Measurements from ENCODE around the gene ZNF362. TPM values are rescaled to one million over a fixed set of nuclear protein-coding genes. Genes with fewer than 3 reads are reported as not detected.

The ZNF362 gene
- total RNA-seq, 1 experiment from 2014 or later = 1.2 TPM

DNA sequence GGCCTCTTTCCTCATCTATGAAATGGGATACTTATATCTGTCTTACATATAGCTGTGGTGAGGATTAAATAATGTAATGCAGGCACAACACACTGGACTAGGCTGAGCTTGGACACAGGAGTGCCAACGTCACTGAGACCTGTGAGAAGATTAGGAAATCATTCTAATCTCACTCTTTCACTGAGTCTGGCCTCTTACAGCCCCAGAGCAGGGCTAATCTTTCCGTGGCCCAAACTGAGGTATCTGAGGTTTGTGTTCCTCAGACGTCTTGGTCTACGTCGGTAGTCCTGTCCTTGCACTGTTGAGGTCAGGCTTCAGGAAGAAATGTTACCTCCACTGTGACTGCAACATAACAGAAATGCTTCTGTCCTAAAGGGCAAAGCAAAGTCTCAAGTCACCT, 87.2 kb downstream of the ZNF362 start:
- DNase-seq (ENCODE audit: low spot score) = no peak

DNA sequence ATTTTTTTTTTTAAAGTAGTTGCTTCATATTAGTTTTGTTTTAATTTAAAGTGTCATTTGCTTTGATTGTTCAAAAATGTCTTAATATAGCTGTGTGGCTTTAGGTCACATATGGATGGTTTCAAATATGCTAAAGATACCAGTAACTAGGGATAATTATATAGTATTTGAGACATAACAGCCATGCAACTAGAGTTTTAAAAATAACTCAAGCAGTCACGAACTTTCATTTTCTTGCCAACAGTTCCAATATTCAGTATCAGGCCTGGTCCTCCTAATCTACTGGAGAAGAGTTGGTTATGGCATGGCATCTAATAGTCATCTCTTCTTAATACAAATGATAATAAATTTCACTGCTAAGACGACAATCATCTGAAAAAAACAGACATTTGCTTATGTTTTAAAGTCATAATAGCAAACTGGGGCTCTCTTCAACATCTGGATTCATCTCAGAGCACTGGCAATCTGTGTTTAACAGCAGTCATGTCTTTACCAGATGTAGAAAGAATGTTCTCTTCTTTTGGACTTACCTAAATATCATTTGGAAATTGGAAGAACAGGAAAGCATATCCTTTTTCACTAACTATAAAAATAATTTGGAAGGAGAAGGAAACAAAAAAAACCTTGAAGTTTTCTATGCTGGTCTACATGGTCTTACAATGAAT, 88.7 kb downstream of the ZNF362 start:
- no peak for DNase-seq (ENCODE audit: low spot score)

DNA sequence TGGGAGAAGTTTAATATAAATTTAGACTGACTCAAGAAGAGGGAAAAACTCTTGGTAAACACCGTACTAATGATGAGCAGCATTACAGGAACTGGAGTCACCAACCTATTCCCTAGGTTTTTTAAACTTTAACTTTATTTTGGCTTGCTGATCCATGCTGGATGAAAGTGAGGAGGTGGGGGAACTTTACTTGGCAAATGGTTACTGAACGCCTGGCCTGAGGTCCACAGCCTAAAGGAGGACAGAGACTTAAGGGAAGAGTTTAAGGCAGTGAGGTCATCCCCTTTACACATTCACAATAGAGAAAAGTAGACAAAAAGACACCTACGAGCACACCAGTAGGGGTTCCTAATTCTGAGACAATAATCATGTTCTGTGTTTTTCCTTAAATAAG, 90.2 kb downstream of the ZNF362 start:
- DNase-seq (ENCODE audit: low spot score) = no peak

GRCh38 chr1:33346927-33347649, 90.8 kb downstream of the ZNF362 start:
- DNase-seq (ENCODE audit: low spot score) = peak; percentile 81

DNA sequence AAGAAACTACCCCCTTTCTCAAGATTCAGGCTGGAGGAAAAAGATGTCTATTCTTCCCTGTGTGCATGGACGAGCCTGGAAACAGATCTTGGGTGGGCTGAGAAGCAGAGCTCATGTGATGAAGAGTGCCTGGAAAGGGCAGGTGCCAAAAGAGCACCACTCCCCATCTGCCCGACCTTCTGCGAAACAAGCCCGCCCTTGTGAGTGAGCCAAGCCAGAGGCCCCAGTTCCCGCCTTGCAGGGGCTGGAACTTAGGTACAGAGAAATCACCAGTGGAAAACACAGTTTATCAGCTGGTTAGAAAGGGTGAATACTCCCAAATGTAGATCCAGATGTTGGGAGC, 91.3 kb downstream of the ZNF362 start:
- no peak for DNase-seq (ENCODE audit: low spot score)

DNA sequence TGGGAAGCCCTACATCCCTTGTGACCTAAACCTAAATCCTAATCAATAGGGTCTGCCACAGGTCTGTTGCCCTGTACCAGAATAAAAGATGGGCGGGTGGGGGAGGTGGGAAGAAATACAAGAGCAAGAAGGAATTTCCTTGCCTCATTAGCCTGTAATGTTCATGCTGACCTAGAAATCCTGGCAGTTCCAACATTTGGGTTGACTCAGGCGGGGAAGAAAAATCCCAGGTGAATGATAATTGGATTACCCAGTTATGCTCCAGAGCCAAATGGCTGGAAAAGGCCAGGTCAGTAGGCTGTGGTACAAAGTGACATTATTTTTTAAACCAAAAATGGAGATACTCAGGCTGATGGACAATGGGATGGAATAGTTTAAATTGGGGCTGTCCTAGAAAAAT, 91.9 kb downstream of the ZNF362 start:
- DNase-seq (ENCODE audit: low spot score) = peak; percentile 14

- peak; percentile 48 for DNase-seq (ENCODE audit: low spot score)
Measured at GRCh38 chr1:33348676-33349080, 92.4 kb downstream of the ZNF362 start.

GRCh38 chr1:33349081-33349759, 92.9 kb downstream of the ZNF362 start:
- DNase-seq (ENCODE audit: low spot score) = peak; percentile 38

DNA sequence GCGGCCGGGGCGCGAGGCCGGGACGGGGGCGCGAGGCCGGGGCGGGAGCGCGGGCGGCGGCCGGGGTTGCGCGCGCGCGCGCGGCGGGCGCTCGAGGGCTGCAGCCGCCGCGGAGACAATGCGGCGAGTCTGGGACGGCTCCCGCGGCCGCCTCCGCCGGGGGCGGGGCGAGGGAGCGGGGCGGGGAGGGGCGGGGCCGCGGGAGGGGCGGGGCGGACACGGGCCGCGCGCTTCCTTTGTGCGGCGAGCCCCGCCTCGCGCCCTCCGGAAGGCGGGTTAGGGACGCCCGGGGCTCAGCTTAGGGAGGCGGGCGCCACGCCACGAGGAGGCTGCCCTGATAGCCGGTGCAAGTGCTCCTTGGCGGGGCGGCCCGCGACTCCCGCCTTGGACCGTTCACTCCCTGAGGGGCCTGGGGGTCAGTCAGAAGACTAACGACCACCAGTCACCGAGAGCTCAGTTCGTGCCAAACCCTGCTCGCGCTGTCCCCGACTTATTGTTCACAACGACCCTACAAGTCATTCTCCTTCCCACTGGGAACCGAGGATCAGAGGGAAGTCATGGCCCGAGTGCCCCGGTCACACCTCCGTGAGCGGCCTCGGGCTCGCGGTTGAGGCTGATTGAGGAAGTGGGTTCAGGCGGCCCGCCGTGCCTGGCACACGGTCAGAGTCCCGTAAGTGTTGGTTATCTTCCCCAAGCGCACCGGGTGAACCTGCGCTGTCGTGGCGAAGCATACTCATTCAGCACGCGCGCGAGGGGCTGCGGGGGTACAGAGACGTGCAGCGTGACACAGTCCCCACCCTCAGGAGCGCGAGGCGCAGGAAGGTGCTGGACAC, 93.7 kb downstream of the ZNF362 start:
- DNase-seq (ENCODE audit: low spot score) = peak; percentile 83

Small RNA genes lying within 50 kb of the gene (small RNA-seq; reads per million reads assigned to genes)
- gene RN7SKP16 = 0.29 reads per million

Other genes starting within 250 kb of the ZNF362 start
- 204 and 223 TPM in 2 replicates for gene AK2, start 219.6 kb upstream of the ZNF362 start, total RNA-seq (2014; rRNA removed; shearing (Covaris generic))
- 0.13 TPM in 1 of 2 replicates, not detected in the other for gene AZIN2, start 175.3 kb upstream of the ZNF362 start, total RNA-seq (2014; rRNA removed; shearing (Covaris generic))
- 5.3 and 7.7 TPM in 2 replicates for gene TRIM62, start 74.4 kb upstream of the ZNF362 start, total RNA-seq (2014; rRNA removed; shearing (Covaris generic))
- 0.10 and 1.0 TPM in 2 replicates for gene A3GALT2, start 64.6 kb downstream of the ZNF362 start, total RNA-seq (2014; rRNA removed; shearing (Covaris generic))
- 148 and 166 TPM in 2 replicates for gene PHC2, start 174.6 kb downstream of the ZNF362 start, total RNA-seq (2014; rRNA removed; shearing (Covaris generic))
- gene ZSCAN20, start 216.2 kb downstream of the ZNF362 start, total RNA-seq (2014; rRNA removed; shearing (Covaris generic)) = 4.2 and 4.3 TPM in 2 replicates